GM19239 (cell line): ENCODE data around the gene SPATA31D1.

ENCODE experiments used
- DNase-seq: peaks from one replicate; pipeline ENCODE4 v3.0.0; 2011; ENCODE audit warnings: low spot score; ENCODE audit not compliant: insufficient read length
- FAIRE-seq: peaks from 2 replicates; lab custom pipeline; 2011; peaks lifted over from hg19 to GRCh38; lab: Jason Lieb, UNC

Gene SPATA31D1

GRCh38 chr9:82020331-82020730 lies 31.8 kb downstream of the SPATA31D1 start:
- FAIRE-seq = no peak
- DNase-seq = no peak

DNA sequence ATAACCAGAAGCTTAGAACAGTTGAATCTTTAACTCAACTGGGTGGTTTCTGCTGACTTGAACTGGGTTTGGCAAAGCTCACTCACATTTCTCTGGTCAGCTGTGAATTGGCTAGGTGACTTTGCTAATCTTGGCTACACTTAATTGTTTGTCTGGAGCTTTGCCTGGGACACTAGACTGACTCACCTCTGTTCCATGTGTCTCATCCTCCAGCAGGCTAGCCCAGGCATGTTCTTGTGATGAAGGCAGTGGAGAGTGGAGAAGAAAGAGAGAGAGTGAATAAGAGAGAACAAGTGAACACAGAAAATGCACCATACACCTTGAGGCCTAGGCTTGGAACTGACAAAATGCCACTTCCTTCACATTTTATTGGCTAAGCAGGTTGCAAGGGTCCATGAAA lies 32.6 kb downstream of the SPATA31D1 start:
- DNase-seq (no peak), FAIRE-seq (no peak)

DNA sequence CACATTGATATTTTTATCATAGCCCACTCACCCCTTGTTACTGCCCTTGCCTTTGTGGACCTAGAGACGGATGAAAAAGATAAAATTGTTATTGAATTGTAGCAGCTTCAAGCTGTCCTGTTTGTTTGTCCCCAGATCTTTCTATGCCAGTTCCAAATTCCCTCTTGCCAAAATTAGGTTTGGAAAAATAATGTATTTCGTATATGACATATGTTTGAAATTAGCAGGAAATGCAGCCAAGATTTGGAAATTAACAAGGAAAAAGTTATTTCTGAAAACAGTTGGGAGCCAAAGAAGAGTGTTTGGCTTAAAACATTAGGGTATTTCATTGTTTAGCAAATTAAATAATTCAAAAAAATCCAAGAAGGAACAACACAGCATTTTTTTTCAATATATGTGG lies 33.5 kb downstream of the SPATA31D1 start:
- no peak for DNase-seq
- no peak for FAIRE-seq

DNA sequence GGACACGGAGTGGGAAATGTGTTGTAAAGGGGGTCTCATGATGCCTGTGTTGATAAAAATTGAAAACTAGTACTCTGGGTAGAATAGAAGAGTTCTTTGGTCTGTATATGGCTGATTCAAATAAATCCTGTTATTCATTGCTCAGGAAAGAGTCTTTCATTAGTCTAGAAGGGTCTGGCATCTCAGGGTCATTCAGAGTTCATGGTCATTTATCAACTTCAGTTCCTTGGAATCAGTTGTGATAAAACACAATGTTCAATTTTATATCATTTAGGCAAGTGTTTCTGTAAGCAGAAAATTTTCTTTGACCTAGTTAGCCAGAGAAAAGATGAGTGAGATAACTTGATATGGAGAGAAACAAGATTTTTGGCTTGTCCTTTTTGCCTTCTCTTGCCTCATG lies 36.3 kb downstream of the SPATA31D1 start:
- FAIRE-seq = no peak

GRCh38 chr9:82031538-82032280 lies 43.1 kb downstream of the SPATA31D1 start:
- no peak for FAIRE-seq
- DNase-seq = no peak

More for the DNA sequence above, 36.3 kb downstream of the SPATA31D1 start:
- DNase-seq = no peak

DNA sequence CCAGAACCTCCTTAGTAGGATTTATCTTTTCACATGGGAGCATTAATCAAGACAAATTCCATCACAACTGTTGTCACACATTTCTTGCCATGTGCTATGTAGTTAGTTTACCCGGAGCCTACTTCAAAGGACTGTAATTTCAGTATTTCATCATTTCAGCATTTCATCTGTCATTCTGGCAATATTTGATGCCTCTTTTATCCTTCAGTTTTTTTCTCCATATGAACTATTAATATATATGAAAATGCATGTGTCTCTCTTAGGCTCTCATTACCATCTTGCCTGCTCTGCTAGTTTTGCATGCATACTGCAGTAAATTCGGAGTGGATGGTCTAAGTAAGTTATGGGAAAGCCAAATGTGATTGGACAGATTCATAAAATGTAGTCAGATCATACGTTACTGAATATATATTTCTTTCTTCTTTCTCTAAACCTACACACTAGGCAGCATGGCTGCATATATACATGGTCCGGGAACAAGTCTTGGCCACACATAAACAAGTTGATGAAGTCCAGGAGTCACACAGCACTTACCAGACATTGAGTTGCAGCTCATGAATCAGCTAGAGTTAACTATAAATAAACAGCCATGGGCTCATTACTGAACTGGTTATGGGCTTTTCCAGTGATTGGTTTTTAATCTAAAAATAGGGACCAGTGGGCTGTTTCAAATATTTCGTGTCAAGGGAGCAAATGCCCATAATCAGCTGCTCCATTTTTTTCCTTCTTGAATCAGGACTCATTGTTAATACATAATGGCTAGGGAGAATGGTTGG lies 46.6 kb downstream of the SPATA31D1 start:
- DNase-seq (no peak), FAIRE-seq (no peak)

DNA sequence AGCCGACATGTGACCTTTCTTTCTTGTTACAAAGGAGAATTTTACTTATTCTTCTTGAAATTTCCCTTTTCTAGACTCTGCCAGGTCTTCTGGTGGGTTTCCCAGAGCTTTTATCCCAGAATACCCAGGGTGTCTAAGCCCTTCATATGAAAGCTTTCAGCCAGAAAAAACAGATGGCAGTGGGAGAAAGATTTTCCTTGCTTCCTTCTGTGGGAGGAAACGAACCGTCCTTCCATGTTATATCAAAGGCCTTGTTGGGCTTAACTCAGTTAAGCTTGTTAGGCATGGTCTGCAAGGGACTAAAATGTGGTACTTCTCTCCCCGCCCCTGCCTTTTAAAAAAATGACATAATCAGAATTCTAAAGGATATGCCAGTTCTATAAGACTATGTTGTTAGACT lies 47.5 kb downstream of the SPATA31D1 start:
- no peak for FAIRE-seq
- no peak for DNase-seq

GRCh38 chr9:82037126-82037525 lies 48.6 kb downstream of the SPATA31D1 start:
- FAIRE-seq (no peak), DNase-seq (no peak)

- DNase-seq (no peak), FAIRE-seq (no peak)
Observed at GRCh38 chr9:82038897-82039296, 50.3 kb downstream of the SPATA31D1 start.
